ENCODE measurements around the gene ZNF165.

DNA sequence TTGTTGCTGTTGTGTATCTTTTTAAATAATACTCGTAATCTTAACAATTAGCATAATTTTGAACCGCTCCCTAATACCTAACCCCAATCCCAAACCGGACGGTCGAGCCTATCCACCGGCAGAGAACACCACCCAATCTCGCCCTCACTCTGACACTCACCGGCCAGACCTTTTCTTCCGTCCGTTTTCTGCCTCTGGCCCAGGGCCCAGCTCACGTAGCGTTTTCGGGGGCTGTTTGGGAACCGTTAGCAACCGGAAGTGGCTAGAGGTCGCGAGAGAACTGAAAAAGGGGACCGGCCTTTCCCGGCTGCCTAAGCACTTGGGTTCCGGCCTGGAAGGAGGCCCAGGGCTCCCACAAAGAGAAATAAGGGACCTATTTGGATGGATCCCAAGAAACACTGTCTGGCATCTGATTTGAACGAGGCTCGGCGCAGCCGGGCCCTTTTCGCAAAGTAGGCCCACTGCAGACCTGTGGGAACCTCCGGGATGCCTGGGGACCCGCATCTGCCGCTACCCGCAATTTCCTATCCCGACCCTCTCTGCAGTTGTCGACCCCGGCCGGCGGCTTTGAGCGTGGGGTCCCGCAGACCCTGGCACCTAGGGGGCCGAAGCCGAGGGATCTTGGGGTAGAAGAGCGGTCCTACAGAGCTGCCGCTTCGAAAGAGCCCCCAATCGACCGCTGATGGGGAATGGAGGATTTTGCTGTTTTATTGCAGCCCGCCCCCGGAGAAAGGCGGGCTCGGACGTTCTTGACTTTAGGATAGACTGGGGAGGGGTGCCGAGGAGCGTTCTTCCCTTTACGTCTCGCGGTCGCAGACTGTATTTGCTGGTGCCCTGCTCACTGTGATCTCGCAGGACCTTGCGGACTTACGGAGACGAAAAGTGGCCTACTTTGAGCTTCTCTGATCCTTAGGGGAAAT lies 56.5 kb downstream of the ZNF165 start:
- TF ChIP-seq, protein P1, sequence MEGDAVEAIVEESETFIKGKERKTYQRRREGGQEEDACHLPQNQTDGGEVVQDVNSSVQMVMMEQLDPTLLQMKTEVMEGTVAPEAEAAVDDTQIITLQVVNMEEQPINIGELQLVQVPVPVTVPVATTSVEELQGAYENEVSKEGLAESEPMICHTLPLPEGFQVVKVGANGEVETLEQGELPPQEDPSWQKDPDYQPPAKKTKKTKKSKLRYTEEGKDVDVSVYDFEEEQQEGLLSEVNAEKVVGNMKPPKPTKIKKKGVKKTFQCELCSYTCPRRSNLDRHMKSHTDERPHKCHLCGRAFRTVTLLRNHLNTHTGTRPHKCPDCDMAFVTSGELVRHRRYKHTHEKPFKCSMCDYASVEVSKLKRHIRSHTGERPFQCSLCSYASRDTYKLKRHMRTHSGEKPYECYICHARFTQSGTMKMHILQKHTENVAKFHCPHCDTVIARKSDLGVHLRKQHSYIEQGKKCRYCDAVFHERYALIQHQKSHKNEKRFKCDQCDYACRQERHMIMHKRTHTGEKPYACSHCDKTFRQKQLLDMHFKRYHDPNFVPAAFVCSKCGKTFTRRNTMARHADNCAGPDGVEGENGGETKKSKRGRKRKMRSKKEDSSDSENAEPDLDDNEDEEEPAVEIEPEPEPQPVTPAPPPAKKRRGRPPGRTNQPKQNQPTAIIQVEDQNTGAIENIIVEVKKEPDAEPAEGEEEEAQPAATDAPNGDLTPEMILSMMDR (IDR thresholded peaks at IDR 0.05; ENCODE audit: low read depth, low read length): no peak
- TF ChIP-seq POLR2A (IDR thresholded peaks at IDR 0.05; ENCODE audit: extremely low read depth, insufficient read length): peak; percentile 64
- TF ChIP-seq, protein P2, sequence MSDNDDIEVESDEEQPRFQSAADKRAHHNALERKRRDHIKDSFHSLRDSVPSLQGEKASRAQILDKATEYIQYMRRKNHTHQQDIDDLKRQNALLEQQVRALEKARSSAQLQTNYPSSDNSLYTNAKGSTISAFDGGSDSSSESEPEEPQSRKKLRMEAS (IDR thresholded peaks at IDR 0.05; ENCODE audit: low read depth, low read length): no peak; the same call in 1 of the 2 replicates
- peak; percentile 46; the same call in 1 of the 2 replicates for TF ChIP-seq MYC (IDR thresholded peaks at IDR 0.05; ENCODE audit: low read depth, low read length)

Data from NB4 (cell line).